Endodermal cell (in vitro differentiated cells): ENCODE results near the gene CRTAC1. TPM values are rescaled to one million over a fixed set of nuclear protein-coding genes. Genes with fewer than 3 reads are reported as not detected.

Source experiments
- DNase-seq: peaks from one replicate; pipeline ENCODE4 v3.0.0-alpha.2; 2017
- H3K27ac ChIP-seq: 2 replicates; pipeline ENCODE4 v1.5.1; 2013; ENCODE audit warnings: mild to moderate bottlenecking, low read depth, low read length, moderate library complexity
- H3K27me3 ChIP-seq: 2 replicates; pipeline ENCODE4 v1.6.1; 2013; ENCODE audit warnings: mild to moderate bottlenecking, low read length, moderate library complexity; ENCODE audit not compliant: insufficient read depth, control insufficient read depth, poor library complexity, severe bottlenecking
- H3K36me3 ChIP-seq: 2 replicates; pipeline ENCODE4 v1.7.0; 2013; ENCODE audit warnings: mild to moderate bottlenecking, low read length, moderate library complexity; ENCODE audit not compliant: control insufficient read depth, insufficient read depth
- H3K4me1 ChIP-seq: one replicate; pipeline ENCODE4 v1.7.0; 2013; ENCODE audit warnings: low read length; ENCODE audit not compliant: control insufficient read depth, insufficient read depth
- H3K4me3 ChIP-seq: 2 replicates; pipeline ENCODE4 v1.5.1; 2013; ENCODE audit warnings: mild to moderate bottlenecking, low read length, moderate library complexity
- H3K9ac ChIP-seq: 2 replicates; pipeline ENCODE4 v1.6.1; 2013; ENCODE audit warnings: mild to moderate bottlenecking, low read length, moderate library complexity; ENCODE audit not compliant: poor library complexity, severe bottlenecking; ENCODE audit errors: extremely low read depth
- H3K9me3 ChIP-seq: 2 replicates; pipeline ENCODE4 v1.6.1; 2013; ENCODE audit warnings: mild to moderate bottlenecking, low read length, moderate library complexity; ENCODE audit not compliant: control insufficient read depth
- H3K27ac Mint-ChIP-seq: 2 replicates; pipeline ENCODE4 v1.8.0; 2020; ENCODE audit warnings: mixed read lengths
- H3K27me3 Mint-ChIP-seq: 2 replicates; pipeline ENCODE4 v1.8.0; 2021; ENCODE audit warnings: mild to moderate bottlenecking, mixed read lengths; ENCODE audit not compliant: insufficient read depth
- H3K36me3 Mint-ChIP-seq: 2 replicates; pipeline ENCODE4 v1.8.0; 2020; ENCODE audit warnings: low read depth, mixed read lengths
- H3K4me1 Mint-ChIP-seq: 2 replicates; pipeline ENCODE4 v1.8.0; 2020; ENCODE audit warnings: mixed read lengths
- H3K4me3 Mint-ChIP-seq: 2 replicates; pipeline ENCODE4 v1.8.0; 2020; ENCODE audit warnings: mild to moderate bottlenecking, moderate library complexity, mixed read lengths
- H3K9me3 Mint-ChIP-seq: 2 replicates; pipeline ENCODE4 v1.8.0; 2020; ENCODE audit warnings: mild to moderate bottlenecking, mixed read lengths
- CTCF ChIP-seq: fragments of 200-600 bp; sonication (generic); conservative IDR thresholded peaks from 2 replicates; pipeline ENCODE4 v1.5.0; 2021; ENCODE audit warnings: antibody characterized with exemption, mild to moderate bottlenecking
- WGBS, 2 experiments: methylation state at CpG; one replicate each; pipeline versions ENCODE4 v1.1.5 to v1.1.7; 2013; ENCODE audit warnings: missing lambda C conversion rate in 2 of 2, mixed read lengths in 1 of 2; ENCODE audit not compliant: insufficient coverage in 1 of 2, insufficient read length in 1 of 2; 5-methylcytosine and 5-hydroxymethylcytosine counted together
- total RNA-seq, 2 donors: library from RNA; stranded (reverse); fragmentation: NEBNext Ultra II Directional in 1 of 2; extraction: Animal tissue kit (Norgen Biotek cat#: 25700) in 1 of 2; gene quantifications; 2 replicates in 1 of 2; 3 replicates in 1 of 2; pipeline ENCODE4 v1.2.1, GENCODE V29; 2021

Gene CRTAC1
- total RNA-seq, 2 donors from 2014 or later, result 0.13 to 0.24 TPM

DNA sequence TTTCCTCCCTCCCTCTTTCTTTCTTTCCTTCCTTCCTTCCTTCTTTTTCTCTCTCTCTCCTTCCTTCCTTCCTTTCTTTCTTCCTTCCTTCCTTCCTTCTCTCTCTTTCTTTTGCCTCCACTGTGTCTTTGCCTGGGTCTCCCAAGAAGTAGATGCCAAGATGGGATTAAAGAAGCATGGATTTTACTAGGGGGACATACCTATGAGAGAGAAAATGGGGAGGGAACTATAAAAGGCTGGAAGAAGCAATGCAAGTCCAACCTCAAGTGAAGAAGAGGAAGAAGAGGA, 33.3 kb upstream of the CRTAC1 start:
- no peaks in the 10 kb centered on the region for H3K9me3 ChIP-seq
- no peak for DNase-seq
- Mint-ChIP-seq H3K4me3 (no peak overlapping the region), H3K9me3 (no peaks in the 10 kb centered on the region), H3K36me3 (no peaks in the 10 kb centered on the region), H3K27me3 (peaks cover 16% of the 10 kb centered on the region), H3K4me1 (no peaks in the 10 kb centered on the region), H3K27ac (no peak overlapping the region)
- H3K27ac ChIP-seq, result no peak overlapping the region
- no peak overlapping the region for H3K4me3 ChIP-seq
- no peak overlapping the region for H3K9ac ChIP-seq
- no peaks in the 10 kb centered on the region for H3K4me1 ChIP-seq
- peaks cover 30% of the 10 kb centered on the region for H3K27me3 ChIP-seq
- no peaks in the 10 kb centered on the region for H3K36me3 ChIP-seq
- no peak for TF ChIP-seq CTCF

- no peak for DNase-seq
- H3K4me1 ChIP-seq, result no peaks in the 10 kb centered on the region
- no peaks in the 10 kb centered on the region for H3K36me3 ChIP-seq
- H3K27me3 ChIP-seq, result peaks cover 34% of the 10 kb centered on the region
- TF ChIP-seq CTCF, result no peak
- H3K4me3 Mint-ChIP-seq, result no peak overlapping the region
- no peaks in the 10 kb centered on the region for H3K36me3 Mint-ChIP-seq
- 75 to 81% methylated on average over 6 of the region's 6 CpGs for WGBS, 2 experiments
- no peaks in the 10 kb centered on the region for H3K9me3 ChIP-seq
- no peak overlapping the region for H3K9ac ChIP-seq
- H3K27ac ChIP-seq, result no peak overlapping the region
- no peak overlapping the region for H3K27ac Mint-ChIP-seq
- H3K9me3 Mint-ChIP-seq, result no peaks in the 10 kb centered on the region
- H3K4me1 Mint-ChIP-seq, result no peaks in the 10 kb centered on the region
- no peak overlapping the region for H3K4me3 ChIP-seq
- H3K27me3 Mint-ChIP-seq, result peaks cover 10% of the 10 kb centered on the region
These were observed 32.0 kb upstream of the CRTAC1 start for GRCh38 chr10:98062424-98062823.

- H3K9me3 ChIP-seq, result no peaks in the 10 kb centered on the region
- no peaks in the 10 kb centered on the region for H3K36me3 Mint-ChIP-seq
- no peaks in the 10 kb centered on the region for H3K36me3 ChIP-seq
- peaks cover 11% of the 10 kb centered on the region for H3K27me3 Mint-ChIP-seq
- TF ChIP-seq CTCF, result no peak
- H3K9me3 Mint-ChIP-seq, result no peaks in the 10 kb centered on the region
- no peak overlapping the region for H3K4me3 Mint-ChIP-seq
- no peak overlapping the region for H3K27ac ChIP-seq
- no peak overlapping the region for H3K27ac Mint-ChIP-seq
- no peak overlapping the region for H3K4me3 ChIP-seq
- no peaks in the 10 kb centered on the region for H3K4me1 ChIP-seq
- no peak overlapping the region for H3K9ac ChIP-seq
- WGBS, 2 experiments, result 86 to 88% methylated on average over 10 of the region's 10 CpGs
- H3K27me3 ChIP-seq, result peaks cover 29% of the 10 kb centered on the region
- no peak for DNase-seq
- no peaks in the 10 kb centered on the region for H3K4me1 Mint-ChIP-seq
These were observed 29.7 kb upstream of the CRTAC1 start for GRCh38 chr10:98060079-98060478.
